Fibroblast of villous mesenchyme (primary cell): ENCODE data around the gene MEX3D. TPM values are rescaled to one million over a fixed set of nuclear protein-coding genes. Genes with fewer than 3 reads are reported as not detected.
A peak's percentile ranks its signal among the peaks of the same experiment; 100 is the strongest.

Source experiments
- DNase-seq: peaks from one replicate; pipeline ENCODE4 v3.0.0-alpha.2; 2010; ENCODE audit warnings: low read depth
- H3K4me3 ChIP-seq: 2 replicates; pipeline ENCODE4 v1.5.1; 2011; ENCODE audit warnings: low read depth, mild to moderate bottlenecking, low read length
- total RNA-seq: library from RNA; depleted of rRNA; stranded (reverse); fragments of >200 nt; gene quantifications from 2 replicates; pipeline ENCODE4 v1.2.3, GENCODE V29; 2012
- TF ChIP-seq, protein P1 (sequence below): IDR thresholded peaks from 2 replicates; pipeline ENCODE4 v1.5.1; 2012; ENCODE audit warnings: low read depth, mild to moderate bottlenecking, low read length; ENCODE audit not compliant: insufficient read depth

MEX3D gene
- total RNA-seq, 1 donor, result 33.7 TPM

DNA sequence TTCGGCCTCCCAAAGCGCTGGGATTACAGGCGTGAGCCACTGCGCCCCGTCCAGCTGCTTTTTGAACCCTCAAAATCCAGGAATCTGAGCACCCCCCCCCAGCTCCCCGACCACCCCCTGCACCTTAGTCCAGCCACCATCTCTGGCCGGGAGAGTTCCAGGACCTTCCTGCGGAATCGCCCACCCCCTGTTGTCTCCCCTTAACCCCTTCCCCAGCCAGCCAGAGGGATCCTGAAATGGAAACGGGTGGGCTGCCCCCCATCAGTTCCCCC is 25.3 kb upstream of the MEX3D start:
- TF ChIP-seq, protein P1, sequence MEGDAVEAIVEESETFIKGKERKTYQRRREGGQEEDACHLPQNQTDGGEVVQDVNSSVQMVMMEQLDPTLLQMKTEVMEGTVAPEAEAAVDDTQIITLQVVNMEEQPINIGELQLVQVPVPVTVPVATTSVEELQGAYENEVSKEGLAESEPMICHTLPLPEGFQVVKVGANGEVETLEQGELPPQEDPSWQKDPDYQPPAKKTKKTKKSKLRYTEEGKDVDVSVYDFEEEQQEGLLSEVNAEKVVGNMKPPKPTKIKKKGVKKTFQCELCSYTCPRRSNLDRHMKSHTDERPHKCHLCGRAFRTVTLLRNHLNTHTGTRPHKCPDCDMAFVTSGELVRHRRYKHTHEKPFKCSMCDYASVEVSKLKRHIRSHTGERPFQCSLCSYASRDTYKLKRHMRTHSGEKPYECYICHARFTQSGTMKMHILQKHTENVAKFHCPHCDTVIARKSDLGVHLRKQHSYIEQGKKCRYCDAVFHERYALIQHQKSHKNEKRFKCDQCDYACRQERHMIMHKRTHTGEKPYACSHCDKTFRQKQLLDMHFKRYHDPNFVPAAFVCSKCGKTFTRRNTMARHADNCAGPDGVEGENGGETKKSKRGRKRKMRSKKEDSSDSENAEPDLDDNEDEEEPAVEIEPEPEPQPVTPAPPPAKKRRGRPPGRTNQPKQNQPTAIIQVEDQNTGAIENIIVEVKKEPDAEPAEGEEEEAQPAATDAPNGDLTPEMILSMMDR, result no peak
- H3K4me3 ChIP-seq, result peak overlapping the region; percentile 82
- no peak for DNase-seq

DNA sequence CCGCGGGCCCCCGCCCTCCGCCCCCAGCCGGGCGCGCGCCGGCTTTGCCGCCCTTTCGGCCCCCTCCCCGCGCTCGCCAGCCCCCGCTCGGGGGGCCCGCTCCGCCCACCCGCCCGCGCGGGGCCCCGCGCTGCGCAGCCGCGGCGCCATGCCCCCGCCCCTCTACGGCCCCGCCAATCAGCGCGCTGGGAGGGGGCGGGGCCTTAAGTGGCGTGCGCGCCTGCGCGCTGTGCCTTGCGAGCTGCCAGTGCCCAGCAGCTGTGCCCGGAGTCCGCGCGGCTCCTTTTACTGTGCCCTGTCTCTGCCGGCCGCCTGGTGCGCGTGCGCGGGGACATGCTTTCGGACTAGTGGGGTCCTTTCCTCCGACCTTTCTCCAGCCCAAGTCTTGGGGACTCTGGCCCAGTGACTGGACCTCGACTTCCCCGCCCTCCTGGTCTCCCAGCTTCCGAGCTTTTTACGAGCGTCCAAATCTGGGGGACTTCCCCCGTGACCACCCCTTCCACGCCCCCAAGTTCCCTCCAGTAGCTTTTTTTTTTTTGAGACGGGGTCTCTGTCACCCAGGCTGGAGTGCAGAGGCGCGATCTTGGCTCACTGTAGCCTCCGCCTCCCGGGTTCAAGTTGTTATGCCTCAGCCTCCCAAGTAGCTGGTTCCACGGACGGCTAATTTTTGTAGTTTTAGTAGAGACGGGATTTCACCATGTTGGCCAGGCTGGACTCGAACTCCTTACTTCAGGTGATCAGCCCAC is 24.8 kb upstream of the MEX3D start, which contains the start of gene MBD3:
TSS of gene MBD3 (minus strand) at position 111 of the 746 bp plus-strand sequence. CDS start 234 bp downstream, outside the sequence.
- TF ChIP-seq, protein P1, result no peak
- peak within 1 kb of the TSS; percentile 89 for H3K4me3 ChIP-seq
- peak; percentile 95 for DNase-seq

DNA sequence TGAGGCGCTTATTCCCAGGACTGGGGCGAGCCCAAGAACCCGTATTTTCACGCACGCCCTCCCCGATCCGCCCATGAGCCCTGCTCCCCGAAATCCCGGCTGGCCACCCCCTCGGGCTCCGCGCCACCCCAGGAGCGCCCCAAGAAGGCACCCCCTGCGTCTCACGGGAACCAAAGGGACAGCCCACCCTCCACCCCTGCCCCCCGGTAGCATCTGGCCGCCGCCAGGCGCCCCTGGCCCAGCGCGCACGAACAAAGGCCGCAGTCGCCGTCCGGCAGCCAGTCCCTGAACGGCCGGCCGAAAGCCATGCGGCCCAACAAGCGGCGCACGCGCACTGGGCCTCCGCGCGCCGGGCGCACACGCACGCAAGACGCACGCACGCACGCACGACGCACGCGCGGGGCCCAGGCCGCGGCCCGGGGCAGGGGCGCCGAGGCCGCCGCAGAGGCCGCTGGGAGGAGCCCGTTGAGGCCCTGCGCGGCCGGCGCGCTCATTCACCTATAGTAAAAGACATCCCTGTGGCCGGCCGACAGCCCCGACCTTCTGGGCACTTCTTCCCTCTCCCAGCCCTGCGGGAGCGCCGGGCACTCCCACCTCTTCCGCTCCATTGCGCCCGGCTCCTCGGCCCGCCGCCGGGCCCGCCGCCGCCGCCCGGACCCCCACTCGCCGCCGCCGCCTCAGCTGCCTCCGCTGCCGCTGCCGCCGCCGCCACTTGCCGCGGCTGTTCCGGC is 24.1 kb upstream of the MEX3D start:
- DNase-seq, result peak; percentile 90
- H3K4me3 ChIP-seq, result peak overlapping the region; percentile 89
- TF ChIP-seq, protein P1, result no peak

DNA sequence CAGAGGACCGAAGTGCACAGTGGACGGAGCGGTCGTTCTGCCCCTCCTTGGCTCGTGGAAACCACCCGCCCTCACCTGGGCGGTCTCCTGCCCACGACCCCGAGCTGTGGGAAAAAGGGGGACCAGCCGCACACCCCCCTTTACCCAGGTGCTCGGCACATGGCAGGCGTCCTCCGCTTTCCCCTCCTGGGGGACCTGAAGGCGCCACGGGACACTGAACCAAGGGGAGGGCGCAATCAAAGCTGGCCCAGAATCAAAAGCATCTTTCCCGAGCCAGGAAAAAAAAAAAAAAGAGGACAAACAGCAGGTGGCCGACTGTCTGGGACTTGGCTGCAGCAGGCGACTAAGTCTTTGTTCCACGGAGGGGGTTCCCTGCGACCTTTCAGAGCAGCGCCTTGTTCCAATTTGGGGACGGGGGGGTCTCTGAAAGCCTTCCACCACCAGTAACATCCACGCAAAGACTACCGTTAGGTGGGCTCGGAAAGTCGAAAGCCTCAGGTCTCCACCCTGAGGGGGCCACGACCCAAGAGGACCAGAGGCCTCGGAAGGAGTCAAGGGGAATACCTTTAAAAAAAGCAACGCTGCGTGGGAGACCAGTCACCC is 23.4 kb upstream of the MEX3D start:
- H3K4me3 ChIP-seq, result peak overlapping the region; percentile 89
- DNase-seq, result peak; percentile 12
- TF ChIP-seq, protein P1, result no peak

DNA sequence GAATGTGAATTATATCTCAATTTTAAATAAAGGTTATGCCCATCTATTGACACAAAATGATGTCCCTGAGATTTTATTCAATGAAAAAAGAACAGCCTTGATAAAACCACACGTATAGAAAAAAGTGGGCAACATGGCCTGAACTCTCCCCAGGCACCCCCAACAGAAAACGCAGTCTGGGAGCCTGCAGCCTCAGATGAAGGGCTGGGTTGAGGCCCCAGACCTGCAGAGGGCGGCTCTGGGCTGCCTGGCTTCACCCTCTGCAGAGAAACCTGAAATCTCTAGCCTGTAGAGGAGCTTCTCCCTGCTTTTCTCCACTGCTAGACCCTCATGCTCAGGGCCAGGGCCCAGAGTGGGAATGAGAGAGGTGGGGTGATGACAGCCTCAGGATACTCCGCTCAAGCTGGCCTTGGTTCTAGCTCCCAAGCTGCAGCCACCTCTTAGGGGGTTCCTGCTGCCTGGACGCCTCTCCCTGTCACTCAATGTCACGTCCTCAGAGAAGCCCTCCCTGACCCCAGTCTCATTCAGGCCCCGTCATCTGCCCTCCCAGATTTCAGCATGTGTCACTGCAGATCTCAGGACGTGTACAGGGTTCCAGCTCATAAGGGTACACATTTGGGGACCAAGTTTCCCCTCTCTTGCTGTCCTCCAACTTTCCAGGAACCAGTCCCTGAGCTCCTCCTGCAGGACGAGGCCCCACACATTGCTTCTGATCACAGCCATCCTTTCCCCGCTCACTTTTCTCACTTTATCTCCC is 22.7 kb upstream of the MEX3D start:
- DNase-seq, result no peak
- TF ChIP-seq, protein P1, result peak; percentile 36
- peak overlapping the region; percentile 89 for H3K4me3 ChIP-seq

DNA sequence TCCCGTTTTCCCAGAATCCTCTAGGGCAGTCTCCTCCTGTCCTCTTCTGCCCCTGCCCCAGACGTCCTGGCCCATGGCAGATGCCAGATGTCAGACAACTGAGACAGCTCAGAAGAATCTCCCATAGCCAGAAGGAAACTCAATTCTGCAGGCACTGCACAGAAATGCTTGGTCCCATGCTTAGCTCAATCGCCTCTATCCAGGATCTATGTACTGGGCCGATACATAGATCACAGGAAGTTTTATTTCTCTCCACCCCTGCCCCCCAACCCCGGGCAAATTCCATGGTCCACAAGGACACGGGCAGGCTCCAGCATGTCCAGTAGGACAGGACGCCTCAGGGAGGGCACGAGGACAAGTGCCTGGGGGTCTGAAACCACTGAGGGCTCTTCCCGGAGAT is 19.7 kb upstream of the MEX3D start:
- no peak for DNase-seq
- no peak overlapping the region for H3K4me3 ChIP-seq
- TF ChIP-seq, protein P1, result no peak
